ENCODE data around the gene EEFSEC. TPM values are rescaled to one million over a fixed set of nuclear protein-coding genes. Genes with fewer than 3 reads are reported as not detected.

EEFSEC gene
- total and polyA plus RNA-seq, 2 experiments from 2014 or later, result 10.1 to 16.2 TPM

DNA sequence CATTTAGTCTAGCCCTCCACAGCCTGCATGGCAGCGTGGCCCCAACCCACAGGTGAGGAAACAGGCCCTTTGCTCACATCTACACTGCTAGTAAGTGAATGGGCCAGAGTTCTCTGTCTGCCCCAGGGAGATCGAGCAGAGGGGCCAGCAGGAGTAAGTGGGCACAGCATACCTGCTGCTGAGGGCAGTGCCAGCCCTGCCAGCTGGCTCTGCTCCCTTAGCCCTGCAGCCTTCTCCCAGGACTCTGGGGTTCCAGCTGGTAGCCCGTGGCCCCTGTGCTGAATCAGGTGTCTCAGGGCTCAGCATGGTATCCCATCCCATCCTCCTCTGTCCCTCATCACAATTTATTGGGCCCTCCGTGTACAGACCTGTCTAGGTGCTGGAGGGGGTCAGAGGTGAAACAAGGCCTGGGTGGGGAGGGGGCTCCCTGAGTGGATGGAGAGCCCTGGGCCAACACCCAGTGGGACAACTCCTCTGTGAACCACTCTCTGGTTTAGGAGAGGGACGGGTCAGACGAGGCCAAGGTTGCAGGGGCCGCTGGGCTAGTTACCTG, 211.6 kb downstream of the EEFSEC start:
- H3K4me3 ChIP-seq, result no peak overlapping the region
- no peak overlapping the region for H3K27ac ChIP-seq (ENCODE audit: low read depth)
- no peaks in the 10 kb centered on the region for H3K27me3 ChIP-seq (ENCODE audit: insufficient read depth)
- no peak overlapping the region for H3K4me2 ChIP-seq
- DNase-seq (ENCODE audit: low spot score), result no peak
- Mint-ChIP-seq H3K9me3 (no peaks in the 10 kb centered on the region), H3K4me3 (no peak overlapping the region), H3K4me1 (peaks cover 8% of the 10 kb centered on the region), H3K27me3 (ENCODE audit: insufficient read depth, low read depth, poor library complexity) (peaks cover 6% of the 10 kb centered on the region), H3K36me3 (ENCODE audit: low read depth) (no peaks in the 10 kb centered on the region), H3K27ac (no peak overlapping the region)
- H3K4me1 ChIP-seq (ENCODE audit: insufficient read depth), result no peaks in the 10 kb centered on the region
- H3K36me3 ChIP-seq (ENCODE audit: insufficient read depth), result no peaks in the 10 kb centered on the region; the same call in 1 of the 2 replicates
- ATAC-seq, result no peak
- no peaks in the 10 kb centered on the region; the same call in 1 of the 2 replicates for H4K20me1 ChIP-seq (replicated peaks; ENCODE audit: insufficient read depth)
- no peaks in the 10 kb centered on the region for H3K79me2 ChIP-seq (replicated peaks; ENCODE audit: insufficient read depth)
- H3F3A ChIP-seq (replicated peaks; ENCODE audit: low read depth), result no peaks in the 10 kb centered on the region
- TF ChIP-seq, protein P1, sequence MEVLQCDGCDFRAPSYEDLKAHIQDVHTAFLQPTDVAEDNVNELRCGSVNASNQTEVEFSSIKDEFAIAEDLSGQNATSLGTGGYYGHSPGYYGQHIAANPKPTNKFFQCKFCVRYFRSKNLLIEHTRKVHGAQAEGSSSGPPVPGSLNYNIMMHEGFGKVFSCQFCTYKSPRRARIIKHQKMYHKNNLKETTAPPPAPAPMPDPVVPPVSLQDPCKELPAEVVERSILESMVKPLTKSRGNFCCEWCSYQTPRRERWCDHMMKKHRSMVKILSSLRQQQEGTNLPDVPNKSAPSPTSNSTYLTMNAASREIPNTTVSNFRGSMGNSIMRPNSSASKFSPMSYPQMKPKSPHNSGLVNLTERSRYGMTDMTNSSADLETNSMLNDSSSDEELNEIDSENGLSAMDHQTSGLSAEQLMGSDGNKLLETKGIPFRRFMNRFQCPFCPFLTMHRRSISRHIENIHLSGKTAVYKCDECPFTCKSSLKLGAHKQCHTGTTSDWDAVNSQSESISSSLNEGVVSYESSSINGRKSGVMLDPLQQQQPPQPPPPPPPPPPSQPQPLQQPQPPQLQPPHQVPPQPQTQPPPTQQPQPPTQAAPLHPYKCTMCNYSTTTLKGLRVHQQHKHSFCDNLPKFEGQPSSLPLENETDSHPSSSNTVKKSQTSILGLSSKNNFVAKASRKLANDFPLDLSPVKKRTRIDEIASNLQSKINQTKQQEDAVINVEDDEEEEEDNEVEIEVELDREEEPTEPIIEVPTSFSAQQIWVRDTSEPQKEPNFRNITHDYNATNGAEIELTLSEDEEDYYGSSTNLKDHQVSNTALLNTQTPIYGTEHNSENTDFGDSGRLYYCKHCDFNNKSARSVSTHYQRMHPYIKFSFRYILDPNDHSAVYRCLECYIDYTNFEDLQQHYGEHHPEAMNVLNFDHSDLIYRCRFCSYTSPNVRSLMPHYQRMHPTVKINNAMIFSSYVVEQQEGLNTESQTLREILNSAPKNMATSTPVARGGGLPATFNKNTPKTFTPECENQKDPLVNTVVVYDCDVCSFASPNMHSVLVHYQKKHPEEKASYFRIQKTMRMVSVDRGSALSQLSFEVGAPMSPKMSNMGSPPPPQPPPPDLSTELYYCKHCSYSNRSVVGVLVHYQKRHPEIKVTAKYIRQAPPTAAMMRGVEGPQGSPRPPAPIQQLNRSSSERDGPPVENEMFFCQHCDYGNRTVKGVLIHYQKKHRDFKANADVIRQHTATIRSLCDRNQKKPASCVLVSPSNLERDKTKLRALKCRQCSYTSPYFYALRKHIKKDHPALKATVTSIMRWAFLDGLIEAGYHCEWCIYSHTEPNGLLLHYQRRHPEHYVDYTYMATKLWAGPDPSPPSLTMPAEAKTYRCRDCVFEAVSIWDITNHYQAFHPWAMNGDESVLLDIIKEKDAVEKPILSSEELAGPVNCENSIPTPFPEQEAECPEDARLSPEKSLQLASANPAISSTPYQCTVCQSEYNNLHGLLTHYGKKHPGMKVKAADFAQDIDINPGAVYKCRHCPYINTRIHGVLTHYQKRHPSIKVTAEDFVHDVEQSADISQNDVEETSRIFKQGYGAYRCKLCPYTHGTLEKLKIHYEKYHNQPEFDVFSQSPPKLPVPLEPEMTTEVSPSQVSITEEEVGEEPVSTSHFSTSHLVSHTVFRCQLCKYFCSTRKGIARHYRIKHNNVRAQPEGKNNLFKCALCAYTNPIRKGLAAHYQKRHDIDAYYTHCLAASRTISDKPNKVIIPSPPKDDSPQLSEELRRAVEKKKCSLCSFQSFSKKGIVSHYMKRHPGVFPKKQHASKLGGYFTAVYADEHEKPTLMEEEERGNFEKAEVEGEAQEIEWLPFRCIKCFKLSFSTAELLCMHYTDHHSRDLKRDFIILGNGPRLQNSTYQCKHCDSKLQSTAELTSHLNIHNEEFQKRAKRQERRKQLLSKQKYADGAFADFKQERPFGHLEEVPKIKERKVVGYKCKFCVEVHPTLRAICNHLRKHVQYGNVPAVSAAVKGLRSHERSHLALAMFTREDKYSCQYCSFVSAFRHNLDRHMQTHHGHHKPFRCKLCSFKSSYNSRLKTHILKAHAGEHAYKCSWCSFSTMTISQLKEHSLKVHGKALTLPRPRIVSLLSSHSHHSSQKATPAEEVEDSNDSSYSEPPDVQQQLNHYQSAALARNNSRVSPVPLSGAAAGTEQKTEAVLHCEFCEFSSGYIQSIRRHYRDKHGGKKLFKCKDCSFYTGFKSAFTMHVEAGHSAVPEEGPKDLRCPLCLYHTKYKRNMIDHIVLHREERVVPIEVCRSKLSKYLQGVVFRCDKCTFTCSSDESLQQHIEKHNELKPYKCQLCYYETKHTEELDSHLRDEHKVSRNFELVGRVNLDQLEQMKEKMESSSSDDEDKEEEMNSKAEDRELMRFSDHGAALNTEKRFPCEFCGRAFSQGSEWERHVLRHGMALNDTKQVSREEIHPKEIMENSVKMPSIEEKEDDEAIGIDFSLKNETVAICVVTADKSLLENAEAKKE (CRISPR knock-in tag; IDR thresholded peaks at IDR 0.05), result no peak
- no peak for TF ChIP-seq NANOG (IDR thresholded peaks at IDR 0.05; ENCODE audit: borderline replicate concordance)
- TF ChIP-seq ZNF114 (CRISPR knock-in tag; IDR thresholded peaks at IDR 0.05), result no peak
- no peak for TF ChIP-seq ETS1 (IDR thresholded peaks at IDR 0.05)
- TF ChIP-seq CREB1 (CRISPR knock-in tag; IDR thresholded peaks at IDR 0.05; ENCODE audit: low read depth), result no peak
- TF ChIP-seq EZH2phosphoT487 (IDR thresholded peaks at IDR 0.05; ENCODE audit: unreplicated experiment), result no peak
- TF ChIP-seq JUNB (IDR thresholded peaks at IDR 0.05; ENCODE audit: unreplicated experiment), result no peak
- TF ChIP-seq EZH2 (IDR thresholded peaks at IDR 0.05; ENCODE audit: low read depth, unreplicated experiment), result no peak
- TF ChIP-seq REST (IDR thresholded peaks at IDR 0.05; ENCODE audit: unreplicated experiment), result no peak
- no peak for TF ChIP-seq STAT1 (IDR thresholded peaks at IDR 0.05; ENCODE audit: unreplicated experiment)
- no peak for TF ChIP-seq ZNF331 (CRISPR knock-in tag; IDR thresholded peaks at IDR 0.05; ENCODE audit: low read depth)
- no peak for TF ChIP-seq POLR2AphosphoS5 (IDR thresholded peaks at IDR 0.05; ENCODE audit: low read depth)
- no peak for TF ChIP-seq CTCF (conservative IDR thresholded peaks at IDR 0.05; ENCODE audit: low read depth in 2 of 2)
- no peak overlapping the region for H2AFZ ChIP-seq
- H3K9me2 ChIP-seq (ENCODE audit: insufficient read depth), result no peaks in the 10 kb centered on the region
